Measurements from ENCODE around the gene DLL4.
"Not testable (repeated sequence)": the region's sequence is repeated elsewhere in the genome, so short reads cannot be mapped to it uniquely, and the experiment has no call there.

Gene DLL4

GRCh38 chr15:40958723-40959122, 29.6 kb downstream of the DLL4 start:
- no peak for DNase-seq (ENCODE audit: low read depth in 3 of 3)

GRCh38 chr15:40959331-40960141, 30.4 kb downstream of the DLL4 start:
- no peak for DNase-seq (ENCODE audit: low read depth in 3 of 3)

GRCh38 chr15:40960151-40960885, 31.2 kb downstream of the DLL4 start:
- DNase-seq (ENCODE audit: low read depth in 3 of 3): no peak

GRCh38 chr15:40960925-40961324, 31.8 kb downstream of the DLL4 start:
- no peak for DNase-seq (ENCODE audit: low read depth in 3 of 3)

- DNase-seq (ENCODE audit: low read depth in 3 of 3): not testable (repeated sequence)
Measured at GRCh38 chr15:40961740-40962139, 32.6 kb downstream of the DLL4 start.

- DNase-seq (ENCODE audit: low read depth in 3 of 3): not testable (repeated sequence)
Measured at GRCh38 chr15:40962317-40962716, 33.2 kb downstream of the DLL4 start.

- DNase-seq (ENCODE audit: low read depth in 3 of 3): no peak
Measured at GRCh38 chr15:40963201-40963600, 34.1 kb downstream of the DLL4 start.

- no peak for DNase-seq (ENCODE audit: low read depth in 3 of 3)
Measured at GRCh38 chr15:40964006-40964405, 34.9 kb downstream of the DLL4 start.

- DNase-seq (ENCODE audit: low read depth in 3 of 3): no peak
Measured at GRCh38 chr15:40964634-40965033, 35.5 kb downstream of the DLL4 start.

- DNase-seq (ENCODE audit: low read depth in 3 of 3): no peak
Measured at GRCh38 chr15:40968290-40969085, 39.3 kb downstream of the DLL4 start.

GRCh38 chr15:40969363-40969762, 40.2 kb downstream of the DLL4 start:
- DNase-seq (ENCODE audit: low read depth in 3 of 3): no peak

GRCh38 chr15:40974879-40975278, 45.7 kb downstream of the DLL4 start:
- no peak for DNase-seq (ENCODE audit: low read depth in 3 of 3)

GRCh38 chr15:40976819-40977218, 47.7 kb downstream of the DLL4 start:
- DNase-seq (ENCODE audit: low read depth in 3 of 3): no peak

- no peak for DNase-seq (ENCODE audit: low read depth in 3 of 3)
Measured at GRCh38 chr15:40978141-40978540, 49.0 kb downstream of the DLL4 start.

- no peak for DNase-seq (ENCODE audit: low read depth in 3 of 3)
Measured at GRCh38 chr15:40978562-40978961, 49.4 kb downstream of the DLL4 start.

- no peak for DNase-seq (ENCODE audit: low read depth in 3 of 3)
Measured at GRCh38 chr15:40981186-40981585, 52.0 kb downstream of the DLL4 start.

GRCh38 chr15:40982855-40983254, 53.7 kb downstream of the DLL4 start:
- no peak for DNase-seq (ENCODE audit: low read depth in 3 of 3)

GRCh38 chr15:40984406-40984805, 55.3 kb downstream of the DLL4 start:
- no peak for DNase-seq (ENCODE audit: low read depth in 3 of 3)

GRCh38 chr15:40984964-40985363, 55.8 kb downstream of the DLL4 start:
- no peak for DNase-seq (ENCODE audit: low read depth in 3 of 3)

- DNase-seq (ENCODE audit: low read depth in 3 of 3): no peak
Measured at GRCh38 chr15:40985541-40986330, 56.6 kb downstream of the DLL4 start.

GRCh38 chr15:40986820-40987219, 57.7 kb downstream of the DLL4 start:
- DNase-seq (ENCODE audit: low read depth in 3 of 3): no peak

- DNase-seq (ENCODE audit: low read depth in 3 of 3): no peak
Measured at GRCh38 chr15:40988156-40988555, 59.0 kb downstream of the DLL4 start.
